Activated CD4-positive, alpha-beta T cell treated with anti-CD3 and anti-CD28 coated beads, Interleukin-2, Interleukin-4, amounts not matched to agents 100 ng/mL and 50 ng/mL, durations not matched to agents 16 hours and 8 hours (primary cell): ENCODE measurements around the gene DDX27.
A peak's percentile ranks its signal among the peaks of the same experiment; 100 is the strongest.

ENCODE experiments used
- DNase-seq: peaks from one replicate; pipeline ENCODE4 v3.0.0-alpha.2; 2020; ENCODE audit warnings: low spot score

Gene DDX27

GRCh38 chr20:49248879-49249665 lies 29.9 kb downstream of the DDX27 start:
- no peak for DNase-seq

DNA sequence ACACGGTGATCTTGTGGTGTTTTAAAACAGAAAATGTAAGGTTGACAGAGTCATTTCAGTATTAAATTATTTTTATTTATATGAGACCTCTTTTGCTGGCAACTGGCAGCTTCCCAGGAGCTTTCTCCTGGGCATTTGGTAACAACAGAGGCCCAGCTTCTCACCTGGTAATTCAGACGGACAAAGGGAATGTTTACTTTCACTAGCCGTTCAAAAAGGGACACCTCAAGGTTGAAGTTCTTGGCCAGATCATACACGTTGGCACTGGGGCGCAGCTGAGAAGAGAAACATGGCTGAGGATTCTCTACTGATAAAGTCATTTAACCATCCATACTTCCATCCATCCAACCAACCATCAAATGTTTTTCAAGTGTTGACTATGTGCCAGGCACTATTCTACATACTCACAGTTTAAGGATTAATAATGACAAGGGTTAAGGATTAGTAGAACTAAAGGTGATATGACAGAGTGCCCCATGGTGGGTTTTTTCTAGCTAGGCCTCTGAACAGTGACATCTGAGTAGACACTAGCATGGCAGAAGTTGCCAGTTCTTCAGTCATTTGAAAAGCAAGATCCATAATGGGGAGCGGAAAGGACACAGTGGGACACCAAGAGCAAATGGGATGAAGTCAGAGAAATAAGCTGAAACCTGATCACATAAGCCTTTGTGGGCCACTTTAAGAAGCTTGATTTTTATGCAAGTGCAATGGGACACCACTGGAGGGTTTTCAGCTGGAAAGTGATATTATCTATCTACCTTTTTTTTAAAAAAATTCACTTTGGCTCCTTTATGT lies 33.5 kb downstream of the DDX27 start:
- DNase-seq: no peak

DNA sequence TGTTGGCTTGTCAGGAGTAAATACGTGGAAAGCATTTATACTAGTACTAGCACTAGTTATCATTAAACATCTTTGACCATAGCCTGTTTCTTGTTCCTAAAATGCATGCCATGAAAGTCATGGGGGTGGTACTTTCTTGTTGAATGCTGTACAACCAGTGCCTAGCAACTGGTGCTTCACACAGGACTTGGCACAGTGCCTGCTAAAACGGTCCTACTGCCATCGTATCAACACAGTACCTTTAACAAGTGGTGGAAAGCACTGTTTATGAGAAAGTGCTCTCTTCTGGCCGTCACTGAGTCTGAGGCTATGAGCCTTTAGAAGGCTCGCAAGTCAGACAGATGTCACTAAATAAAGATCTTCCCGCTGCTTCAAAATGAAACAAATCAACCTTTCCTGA lies 37.0 kb downstream of the DDX27 start:
- no peak for DNase-seq

DNA sequence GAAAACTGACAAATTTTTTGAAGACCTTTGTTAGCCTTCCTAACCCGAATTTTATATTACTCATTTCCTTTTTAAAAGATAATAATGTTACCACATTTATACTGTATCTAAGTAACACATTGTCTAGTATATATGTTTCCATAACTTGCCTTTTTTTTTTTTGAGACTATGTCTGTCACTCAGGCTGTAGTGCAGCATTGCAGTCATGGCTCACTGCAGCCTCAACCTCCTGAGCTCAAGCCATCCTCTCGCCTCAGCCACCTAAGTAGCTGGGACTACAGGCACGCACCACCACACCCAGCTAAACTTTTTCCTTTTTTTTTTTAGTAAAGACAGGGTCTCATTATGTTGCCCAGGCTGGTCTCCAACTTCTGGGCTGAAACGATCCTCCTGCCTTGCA lies 40.1 kb downstream of the DDX27 start:
- no peak for DNase-seq

DNA sequence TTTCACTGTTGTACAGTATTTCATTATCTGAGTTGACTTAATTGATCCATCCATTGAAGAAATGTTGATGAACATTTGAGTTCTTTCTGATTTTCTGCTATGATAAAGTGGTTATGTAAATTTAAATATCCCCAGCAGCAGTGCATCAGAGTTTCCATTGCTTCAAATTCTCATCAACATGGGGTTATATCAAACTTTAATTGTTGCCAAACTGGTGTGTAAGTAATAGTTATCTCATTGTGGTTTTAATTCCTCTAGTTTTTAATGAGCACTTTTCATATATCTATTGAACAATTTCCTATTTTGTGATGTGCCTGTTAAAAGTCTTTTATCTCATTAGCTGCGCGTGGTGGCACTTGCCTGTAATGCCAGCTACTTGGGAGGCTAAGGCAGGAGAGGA lies 40.6 kb downstream of the DDX27 start:
- DNase-seq: no peak

DNA sequence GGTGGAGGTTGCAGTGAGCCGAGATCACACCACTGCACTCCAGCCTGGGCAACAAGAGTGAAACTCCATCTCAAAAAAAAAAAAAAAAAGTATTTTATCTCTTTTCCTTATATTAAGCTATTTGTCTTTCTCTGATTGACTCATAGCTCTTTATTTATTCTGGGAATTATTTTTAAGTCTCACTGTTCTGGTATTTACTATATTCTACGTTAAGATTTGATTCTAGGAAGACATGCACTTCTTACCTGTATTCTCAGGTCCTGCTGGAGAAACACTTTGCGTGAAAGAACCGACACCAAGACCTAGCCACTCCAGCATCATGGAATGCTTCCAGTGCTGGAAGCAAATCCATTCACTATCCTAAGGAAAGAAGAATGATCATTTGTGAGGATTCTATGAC lies 41.0 kb downstream of the DDX27 start:
- no peak for DNase-seq

DNA sequence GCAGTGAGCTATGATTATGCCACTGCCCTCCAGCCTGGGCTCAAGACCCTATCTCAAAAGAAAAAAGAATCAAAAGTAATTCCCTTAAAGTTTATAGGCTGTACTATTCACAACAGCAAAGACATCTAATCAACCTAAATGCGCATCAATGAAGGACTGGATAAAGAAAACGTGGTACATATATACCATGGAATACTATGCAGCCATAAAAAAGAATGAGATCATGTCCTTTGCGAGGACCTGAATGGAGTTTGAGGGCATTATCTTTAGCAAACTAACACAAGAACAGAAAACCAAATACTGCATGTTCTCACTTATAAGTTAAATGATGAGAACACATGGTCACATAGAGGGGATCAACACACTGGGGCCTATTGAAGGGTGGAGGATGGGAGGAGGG lies 42.0 kb downstream of the DDX27 start:
- no peak for DNase-seq

DNA sequence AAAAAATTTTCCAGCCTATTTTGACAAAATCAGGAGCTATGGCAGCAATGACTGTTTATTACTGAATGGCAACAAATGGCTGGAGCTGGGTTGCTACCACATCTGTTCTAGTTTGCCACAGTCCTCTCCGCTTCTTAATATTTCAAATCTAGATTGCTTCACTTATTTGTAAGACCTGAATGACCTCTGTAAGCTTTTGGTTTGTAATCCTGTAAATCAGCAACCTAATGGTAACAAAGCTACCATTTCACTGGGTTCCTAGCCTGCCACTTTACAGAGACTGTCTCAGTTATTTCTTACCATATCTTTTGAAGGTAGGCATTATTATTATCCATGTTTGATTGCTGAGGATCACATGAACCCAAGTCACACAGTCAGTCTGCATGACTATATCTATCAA lies 43.2 kb downstream of the DDX27 start:
- DNase-seq: no peak

- no peak for DNase-seq
Observed at GRCh38 chr20:49267327-49267726, 48.1 kb downstream of the DDX27 start.

DNA sequence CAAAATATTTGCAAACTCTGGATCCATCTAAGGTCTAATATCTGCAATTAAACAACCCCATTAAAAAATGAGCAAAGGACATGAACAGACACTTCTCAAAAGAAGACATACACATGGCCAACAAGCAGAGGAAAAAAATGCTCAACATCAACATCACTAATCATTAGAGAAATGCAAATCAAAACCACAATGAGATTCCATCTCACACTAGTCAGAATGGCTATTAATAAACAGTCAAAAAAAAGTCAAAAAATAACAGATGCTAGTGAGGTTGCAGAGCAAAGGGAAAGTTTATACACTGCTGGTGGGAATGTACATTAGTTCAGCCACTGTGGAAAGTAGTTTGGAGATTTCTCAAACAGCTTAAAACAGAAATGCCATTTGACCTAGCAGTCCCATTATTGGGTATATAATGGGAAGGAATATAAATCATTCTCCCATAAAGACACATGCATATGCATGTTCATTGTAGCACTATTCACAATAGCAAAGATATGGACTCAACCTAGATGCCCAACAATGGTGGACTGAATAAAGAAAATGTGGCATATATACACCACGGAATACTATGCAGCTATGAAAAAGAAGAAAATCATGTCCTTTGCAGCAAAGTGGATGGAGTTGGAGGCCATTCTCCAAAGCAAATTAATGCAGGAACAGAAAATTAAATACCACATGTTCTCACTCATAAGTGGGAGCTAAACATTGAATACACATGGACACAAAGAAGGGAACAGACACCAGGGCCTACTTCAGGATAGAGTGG lies 49.6 kb downstream of the DDX27 start:
- DNase-seq: no peak

DNA sequence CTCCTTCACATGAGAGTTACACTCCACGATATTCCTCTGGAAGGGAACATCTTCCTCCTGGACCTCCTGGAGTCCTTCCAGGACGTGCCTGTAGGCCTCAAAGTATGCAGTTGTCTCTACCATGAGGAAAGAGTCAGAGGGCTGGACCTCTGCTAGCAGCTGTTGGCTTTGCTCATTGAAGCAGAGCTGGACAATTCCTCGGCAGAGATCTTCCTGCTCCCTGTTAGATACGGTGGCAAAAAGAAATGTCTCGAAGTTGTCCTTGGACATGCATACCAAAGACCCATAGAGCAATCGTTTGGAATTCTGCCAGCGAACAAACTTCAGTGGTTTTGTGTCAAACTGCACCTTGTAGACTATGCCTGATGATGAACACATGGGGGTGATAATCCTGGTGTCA lies 51.0 kb downstream of the DDX27 start:
- DNase-seq: no peak

GRCh38 chr20:49270736-49271135 lies 51.5 kb downstream of the DDX27 start:
- no peak for DNase-seq

GRCh38 chr20:49272654-49273053 lies 53.4 kb downstream of the DDX27 start:
- peak; percentile 17 for DNase-seq

- DNase-seq: no peak
Observed at GRCh38 chr20:49273696-49274277, 54.6 kb downstream of the DDX27 start.

DNA sequence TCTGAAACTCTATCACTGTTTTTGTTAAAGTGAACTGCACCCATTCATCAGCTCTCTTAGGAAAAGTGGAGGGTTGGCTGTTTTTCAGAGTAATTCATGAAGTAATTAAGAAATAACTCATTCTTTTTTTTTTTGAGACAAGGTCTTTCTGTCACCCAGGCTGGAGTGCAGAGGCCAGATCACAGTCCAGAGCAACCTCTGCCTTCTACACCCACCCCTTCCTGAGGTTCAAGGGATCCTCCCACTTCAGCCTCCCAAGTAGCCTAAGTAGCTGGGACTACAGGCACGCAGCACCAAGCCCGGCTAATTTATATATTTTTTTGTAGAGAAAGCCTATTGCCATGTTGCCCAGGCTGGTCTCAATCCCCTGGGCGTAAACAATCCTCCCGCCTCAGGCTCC lies 56.0 kb downstream of the DDX27 start:
- DNase-seq: no peak

DNA sequence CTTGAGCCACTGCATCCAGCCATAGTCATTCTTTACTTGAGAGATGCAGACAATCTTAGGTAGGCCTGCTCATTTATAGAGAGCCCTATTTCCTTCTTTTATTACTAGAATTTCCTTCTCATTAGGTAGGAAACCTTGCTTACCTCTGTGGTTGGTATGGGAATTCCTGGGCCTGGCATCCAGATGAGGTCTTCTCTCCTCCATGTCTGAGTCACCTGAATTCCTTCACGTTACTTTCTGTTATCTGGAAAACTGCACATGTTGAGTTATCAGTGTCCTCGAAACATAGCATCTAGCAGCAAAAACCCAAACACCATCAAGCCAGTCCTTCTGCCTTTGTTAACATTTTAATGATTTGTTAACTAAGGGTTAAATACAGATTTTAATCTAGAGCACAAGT lies 56.4 kb downstream of the DDX27 start:
- no peak for DNase-seq

GRCh38 chr20:49276161-49276960 lies 57.1 kb downstream of the DDX27 start:
- DNase-seq: peak; percentile 63

DNA sequence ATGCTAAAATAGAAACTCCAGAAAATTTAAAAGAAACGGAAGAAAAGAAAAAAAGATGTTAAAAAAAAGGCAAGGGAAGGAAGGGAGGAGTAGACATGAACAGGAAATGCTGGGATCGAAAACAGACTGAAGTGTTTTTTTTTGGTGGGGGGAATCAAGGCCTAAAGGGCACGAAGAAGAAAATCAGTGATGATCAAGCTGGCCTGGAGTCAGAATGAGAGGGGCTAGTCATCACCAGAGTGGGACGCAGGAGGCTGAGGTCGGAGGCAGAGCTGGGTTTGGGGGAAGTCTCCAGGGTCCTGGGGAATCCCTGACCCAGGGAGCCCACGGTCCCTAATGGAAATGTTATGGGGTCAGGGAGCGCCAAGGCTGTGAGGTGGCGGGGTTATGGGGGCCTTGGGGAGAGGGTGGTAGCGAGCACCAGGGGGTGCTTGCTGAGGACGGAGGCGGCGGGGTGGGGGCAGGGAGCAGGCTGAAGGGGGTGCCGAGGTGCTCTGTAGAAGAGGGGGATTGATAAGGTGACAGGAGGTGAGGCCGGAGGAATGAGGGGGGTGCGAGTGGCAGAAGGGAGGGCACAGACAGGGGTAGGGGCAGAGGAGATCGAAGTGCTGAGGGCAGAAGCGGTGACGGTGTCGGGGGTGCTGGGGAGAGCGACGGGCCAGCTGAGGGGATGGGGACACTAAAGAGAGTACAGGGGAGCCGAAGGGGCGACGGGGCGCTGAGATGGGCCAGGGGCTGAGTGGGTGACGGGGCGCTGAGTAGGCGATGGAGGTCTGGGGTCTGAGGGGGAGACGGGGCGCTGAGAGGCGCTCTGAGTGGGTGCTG lies 58.0 kb downstream of the DDX27 start:
- peak; percentile 68 for DNase-seq

DNA sequence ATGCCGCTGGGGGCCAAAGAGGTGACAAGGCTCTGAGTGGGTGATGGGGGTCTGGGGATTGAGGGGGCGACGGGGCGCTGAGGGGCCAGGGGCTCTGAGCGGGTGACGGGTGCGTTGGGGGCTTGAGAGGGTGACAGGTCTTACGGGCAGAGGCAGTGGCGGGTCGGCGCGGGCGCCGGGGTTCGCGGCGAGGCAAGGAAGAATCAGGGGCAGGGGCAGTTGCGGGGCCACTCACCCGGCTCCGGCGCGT lies 58.5 kb downstream of the DDX27 start:
- DNase-seq: no peak

- DNase-seq: peak; percentile 99
Observed at GRCh38 chr20:49278036-49278817, 59.0 kb downstream of the DDX27 start, which contains the start of gene ZNFX1. Gene ZNFX1, minus strand, starts transcription at chr20:49278057. Its CDS starts 2,218 bp downstream, at chr20:49275839.
